Measurements from ENCODE around the gene ZNF438.
A peak's percentile ranks its signal among the peaks of the same experiment; 100 is the strongest.

Gene ZNF438

GRCh38 chr10:30816820-30817171 lies 214.9 kb downstream of the ZNF438 start:
- no peak for TF ChIP-seq CTCF (IDR thresholded peaks at IDR 0.05; ENCODE audit: insufficient read depth, low read depth, low read length, missing control alignments)
- no peak overlapping the region for H3K4me3 ChIP-seq (ENCODE audit: low read length)
- DNase-seq (ENCODE audit: low read depth), result no peak

GRCh38 chr10:30816159-30816819 lies 215.4 kb downstream of the ZNF438 start:
- DNase-seq (ENCODE audit: low read depth), result no peak
- H3K4me3 ChIP-seq (ENCODE audit: low read length), result no peak overlapping the region
- TF ChIP-seq CTCF (IDR thresholded peaks at IDR 0.05; ENCODE audit: insufficient read depth, low read depth, low read length, missing control alignments), result no peak

- H3K4me3 ChIP-seq (ENCODE audit: low read length), result no peak overlapping the region
- peak; percentile 60 for DNase-seq (ENCODE audit: low read depth)
- no peak for TF ChIP-seq CTCF (IDR thresholded peaks at IDR 0.05; ENCODE audit: insufficient read depth, low read depth, low read length, missing control alignments)
Observed at GRCh38 chr10:30813872-30814481, 217.7 kb downstream of the ZNF438 start.

- no peak for TF ChIP-seq CTCF (IDR thresholded peaks at IDR 0.05; ENCODE audit: insufficient read depth, low read depth, low read length, missing control alignments)
- DNase-seq (ENCODE audit: low read depth), result no peak
- H3K4me3 ChIP-seq (ENCODE audit: low read length), result no peak overlapping the region
Observed at GRCh38 chr10:30812018-30812851, 219.4 kb downstream of the ZNF438 start.

GRCh38 chr10:30811276-30812017 lies 220.2 kb downstream of the ZNF438 start:
- TF ChIP-seq CTCF (IDR thresholded peaks at IDR 0.05; ENCODE audit: insufficient read depth, low read depth, low read length, missing control alignments), result no peak
- no peak overlapping the region for H3K4me3 ChIP-seq (ENCODE audit: low read length)
- DNase-seq (ENCODE audit: low read depth), result no peak

- no peak overlapping the region for H3K4me3 ChIP-seq (ENCODE audit: low read length)
- no peak for TF ChIP-seq CTCF (IDR thresholded peaks at IDR 0.05; ENCODE audit: insufficient read depth, low read depth, low read length, missing control alignments)
- DNase-seq (ENCODE audit: low read depth), result no peak
Observed at GRCh38 chr10:30810416-30810815, 221.2 kb downstream of the ZNF438 start.

Data from epithelial cell of esophagus (primary cell).